IPS DF 19.7 (cell line): ENCODE measurements around the gene EEFSEC.

Source experiments
- DNase-seq: peaks from one replicate; pipeline ENCODE4 v3.0.0-alpha.2; 2013; ENCODE audit warnings: low read depth, low spot score

EEFSEC gene

GRCh38 chr3:128366652-128367051 is 213.4 kb downstream of the EEFSEC start:
- DNase-seq: no peak

- DNase-seq: no peak
Observed at GRCh38 chr3:128367221-128367620, 213.9 kb downstream of the EEFSEC start.

GRCh38 chr3:128367761-128368160 is 214.5 kb downstream of the EEFSEC start:
- no peak for DNase-seq

GRCh38 chr3:128368626-128369025 is 215.3 kb downstream of the EEFSEC start:
- no peak for DNase-seq

GRCh38 chr3:128369121-128369703 is 215.9 kb downstream of the EEFSEC start:
- DNase-seq: no peak

GRCh38 chr3:128369881-128370642 is 216.8 kb downstream of the EEFSEC start:
- no peak for DNase-seq

- no peak for DNase-seq
Observed at GRCh38 chr3:128372281-128372680, 219.0 kb downstream of the EEFSEC start.

GRCh38 chr3:128372707-128373533 is 219.6 kb downstream of the EEFSEC start:
- no peak for DNase-seq

- DNase-seq: no peak
Observed at GRCh38 chr3:128374746-128375445, 221.6 kb downstream of the EEFSEC start.

GRCh38 chr3:128376516-128376915 is 223.2 kb downstream of the EEFSEC start:
- no peak for DNase-seq

- no peak for DNase-seq
Observed at GRCh38 chr3:128378631-128379347, 225.5 kb downstream of the EEFSEC start.

GRCh38 chr3:128379367-128380160 is 226.3 kb downstream of the EEFSEC start:
- DNase-seq: no peak

GRCh38 chr3:128380295-128380694 is 227.0 kb downstream of the EEFSEC start:
- DNase-seq: no peak

- no peak for DNase-seq
Observed at GRCh38 chr3:128380719-128381118, 227.4 kb downstream of the EEFSEC start.

- DNase-seq: no peak
Observed at GRCh38 chr3:128381609-128382008, 228.3 kb downstream of the EEFSEC start.

- no peak for DNase-seq
Observed at GRCh38 chr3:128382221-128382807, 229.0 kb downstream of the EEFSEC start.

GRCh38 chr3:128383316-128384235 is 230.3 kb downstream of the EEFSEC start:
- no peak for DNase-seq

GRCh38 chr3:128385080-128385832 is 232.0 kb downstream of the EEFSEC start:
- no peak for DNase-seq
